ENCODE measurements around the gene B3GNT4. TPM values are rescaled to one million over a fixed set of nuclear protein-coding genes. Genes with fewer than 3 reads are reported as not detected.

The B3GNT4 gene
- total and polyA plus RNA-seq, 2 of the 13 experiments (the other 11 are each of a cell fraction or from before 2014, with no cell fraction given) = 0.04 to 0.21 TPM

GRCh38 chr12:122158700-122159285 lies 44.7 kb upstream of the B3GNT4 start:
- Histone ChIP-seq H3K36me3 (replicated peaks in 1 of 2; ENCODE audit: control insufficient read depth in 1 of 2, insufficient read depth in 2 of 2, low read length in 2 of 2) (no peaks in the 10 kb centered on the region), H3K27ac (ENCODE audit: extremely low read length, insufficient read depth, low read length) (no peak overlapping the region), H3K4me3 (replicated peaks in 1 of 3; ENCODE audit: insufficient read depth in 1 of 3, low read depth in 2 of 3, low read length in 3 of 3) (no peak overlapping the region), H4K20me1 (ENCODE audit: insufficient read depth, low read length) (no peaks in the 10 kb centered on the region), H3K4me2 (ENCODE audit: low read depth, low read length) (no peak overlapping the region), H3K9me3 (ENCODE audit: low read length) (no peaks in the 10 kb centered on the region), H3K79me2 (ENCODE audit: insufficient read depth, low read length) (no peaks in the 10 kb centered on the region), H3K27me3 (ENCODE audit: control insufficient read depth in 1 of 2, insufficient read depth in 2 of 2, low read length in 2 of 2) (peaks cover 0 to 8% of the 10 kb centered on the region in 2 experiments; a peak in 3 of 5 replicates), H3K4me1 (ENCODE audit: insufficient read depth, low read length) (0 out of 2 replicates have a peak, but pooled peaks cover under 1% of the 10 kb centered on the region), H3K9ac (ENCODE audit: insufficient read depth, low read depth, low read length) (no peak overlapping the region), H2AFZ (ENCODE audit: low read length) (no peak overlapping the region)
- FAIRE-seq (no peak), ATAC-seq (no peak), DNase-seq (ENCODE audit: low spot score) (no peak)
- no TSS peak for BruUV-seq (replicated peaks)
- TF ChIP-seq ZNF713 (CRISPR knock-in tag; IDR thresholded peaks at IDR 0.05) (no peak), TAF1 (CRISPR knock-in tag; IDR thresholded peaks at IDR 0.05) (no peak), TFDP1 (CRISPR knock-in tag; IDR thresholded peaks at IDR 0.05; ENCODE audit: borderline replicate concordance) (no peak), ZBTB7A (CRISPR knock-in tag; IDR thresholded peaks at IDR 0.05) (no peak), MAZ (IDR thresholded peaks at IDR 0.05; ENCODE audit: borderline replicate concordance, low read depth, low read length) (no peak), MAZ (CRISPR knock-in tag; IDR thresholded peaks at IDR 0.05; ENCODE audit: low read depth) (no peak), SUZ12 (IDR thresholded peaks at IDR 0.05; ENCODE audit: low read depth, low read length) (no peak), NR2F6 (IDR thresholded peaks at IDR 0.05) (no peak), NR2F6 (CRISPR knock-in tag; IDR thresholded peaks at IDR 0.05) (no peak), ELK4 (CRISPR knock-in tag; IDR thresholded peaks at IDR 0.05; ENCODE audit: borderline replicate concordance) (no peak), ZNF614 (CRISPR knock-in tag; IDR thresholded peaks at IDR 0.05; ENCODE audit: borderline replicate concordance) (no peak), NFKBIZ (CRISPR knock-in tag; IDR thresholded peaks at IDR 0.05) (no peak), KDM3A (CRISPR knock-in tag; IDR thresholded peaks at IDR 0.05; ENCODE audit: low read depth) (no peak), CREB1 (IDR thresholded peaks at IDR 0.05) (no peak), CREB1 (CRISPR knock-in tag; IDR thresholded peaks at IDR 0.05) (no peak), NPAS2 (CRISPR knock-in tag; IDR thresholded peaks at IDR 0.05; ENCODE audit: borderline replicate concordance) (no peak), POGZ (CRISPR knock-in tag; IDR thresholded peaks at IDR 0.05) (no peak), NCOA1 (CRISPR knock-in tag; IDR thresholded peaks at IDR 0.05) (no peak), GTF3A (CRISPR knock-in tag; conservative IDR thresholded peaks at IDR 0.05) (no peak), ZNF660 (CRISPR knock-in tag; IDR thresholded peaks at IDR 0.05; ENCODE audit: borderline replicate concordance, low read depth) (no peak), YEATS4 (CRISPR knock-in tag; IDR thresholded peaks at IDR 0.05; ENCODE audit: borderline replicate concordance) (no peak), ZSCAN31 (CRISPR knock-in tag; IDR thresholded peaks at IDR 0.05; ENCODE audit: low read depth) (no peak), CERS6 (CRISPR knock-in tag; IDR thresholded peaks at IDR 0.05) (no peak)
- CTCF ChIA-PET (ENCODE audit: low intra/inter-chr PET ratio, low total read pairs) = no interaction called here
- intact Hi-C loops (cut with micrococcal nuclease; ENCODE audit: unreplicated experiment) (no loop called here), in situ Hi-C loops (cut with HindIII; ENCODE audit: extremely low pct_ligation_motif_present, low pct_unique_long_range_greater_than_20kb) (no loop called here)
- POLR2A ChIA-PET = no interaction called here
- WGBS (ENCODE audit: low lambda C conversion rate) = 48% methylated on average over 7 of the region's 7 CpGs

Data from HepG2 (cell line).